Superior temporal gyrus (tissue), 1 donor: ENCODE data around the gene DGKA.
"Not testable (repeated sequence)": the region's sequence is repeated elsewhere in the genome, so short reads cannot be mapped to it uniquely, and the experiment has no call there.

ENCODE experiments used
- DNase-seq: peaks from one replicate; pipeline ENCODE4 v3.0.0-alpha.2; 2016; ENCODE audit errors: extremely low spot score

The DGKA gene

GRCh38 chr12:55966408-55967281, 35.7 kb downstream of the DGKA start, which contains the start of gene CDK2:
TSS of gene CDK2 (plus strand) at chr12:55966830. CDS start at chr12:55967009, 179 bp downstream.
- DNase-seq = peak; percentile 83

GRCh38 chr12:55969356-55969755, 38.4 kb downstream of the DGKA start:
- DNase-seq = no peak

- no peak for DNase-seq
Observed at GRCh38 chr12:55970775-55971174, 39.8 kb downstream of the DGKA start.

GRCh38 chr12:55972042-55972441, 41.1 kb downstream of the DGKA start:
- no peak for DNase-seq

- no peak for DNase-seq
Observed at GRCh38 chr12:55972456-55972855, 41.5 kb downstream of the DGKA start.

- DNase-seq = no peak
Observed at GRCh38 chr12:55972911-55973598, 42.1 kb downstream of the DGKA start.

- peak; percentile 100 for DNase-seq
Observed at GRCh38 chr12:55973599-55974307, 42.8 kb downstream of the DGKA start, which contains the start of gene RAB5B. TSS of gene RAB5B (plus strand) at chr12:55974078. CDS start at chr12:55986961, 12,883 bp downstream.

- DNase-seq = no peak
Observed at GRCh38 chr12:55974308-55974730, 43.4 kb downstream of the DGKA start.

- no peak for DNase-seq
Observed at GRCh38 chr12:55978393-55978792, 47.4 kb downstream of the DGKA start.

GRCh38 chr12:55979069-55979468, 48.1 kb downstream of the DGKA start:
- no peak for DNase-seq

- DNase-seq = not testable (repeated sequence)
Observed at GRCh38 chr12:55981882-55982281, 50.9 kb downstream of the DGKA start.

GRCh38 chr12:55982319-55982936, 51.5 kb downstream of the DGKA start:
- DNase-seq = no peak

- DNase-seq = no peak
Observed at GRCh38 chr12:55983232-55983842, 52.4 kb downstream of the DGKA start.

- DNase-seq = no peak
Observed at GRCh38 chr12:55984861-55985260, 53.9 kb downstream of the DGKA start.

GRCh38 chr12:55985341-55985740, 54.4 kb downstream of the DGKA start:
- no peak for DNase-seq

GRCh38 chr12:55985976-55986375, 55.0 kb downstream of the DGKA start:
- not testable (repeated sequence) for DNase-seq

- DNase-seq = no peak
Observed at GRCh38 chr12:55991110-55991509, 60.1 kb downstream of the DGKA start.

GRCh38 chr12:55993230-55993853, 62.4 kb downstream of the DGKA start:
- no peak for DNase-seq

GRCh38 chr12:55995366-55995765, 64.4 kb downstream of the DGKA start:
- no peak for DNase-seq

- DNase-seq = peak; percentile 89
Observed at GRCh38 chr12:55996201-55996714, 65.3 kb downstream of the DGKA start.
